Peyer's patch (tissue), 4 donors: ENCODE data around the gene MT1HL1.

Experiments used
- POLR2A ChIP-seq, 2 donors: fragments of 450-650 bp; IDR thresholded peaks; one replicate each; pipeline ENCODE4 v1.5.1; 2017; ENCODE audit warnings: antibody characterized with exemption in 2 of 2, mild to moderate bottlenecking in 2 of 2, moderate library complexity in 2 of 2
- TF ChIP-seq, protein P1 (sequence below), 6 experiments: fragments of 450-650 bp in 4 of 6; fragments of 200-600 bp in 2 of 6; sonication (generic) in 1 of 6; IDR thresholded peaks; one replicate each; pipeline ENCODE4 v1.5.1; 2017 to 2019; ENCODE audit warnings: antibody characterized with exemption in 6 of 6, mild to moderate bottlenecking in 3 of 6, moderate library complexity in 1 of 6

DNA sequence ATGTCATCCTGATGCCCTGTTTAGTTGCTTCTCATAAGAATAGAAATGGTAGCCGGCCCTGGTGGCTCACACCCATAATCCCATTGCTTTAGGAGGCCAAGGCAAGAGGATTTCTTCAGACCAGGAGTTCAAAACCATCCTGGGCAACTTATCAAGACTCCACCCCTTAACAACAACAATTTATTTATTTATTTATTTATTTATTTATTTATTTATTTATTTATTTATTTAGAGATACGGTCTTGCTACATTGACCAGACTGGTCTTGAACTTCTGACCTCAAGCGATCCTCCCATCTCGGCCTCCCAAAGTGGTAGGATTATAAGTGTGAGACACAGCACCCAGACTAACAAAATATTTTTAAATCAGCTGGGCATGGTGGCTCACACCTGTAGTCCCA, 4.0 kb downstream of the MT1HL1 start:
- TF ChIP-seq, protein P1, sequence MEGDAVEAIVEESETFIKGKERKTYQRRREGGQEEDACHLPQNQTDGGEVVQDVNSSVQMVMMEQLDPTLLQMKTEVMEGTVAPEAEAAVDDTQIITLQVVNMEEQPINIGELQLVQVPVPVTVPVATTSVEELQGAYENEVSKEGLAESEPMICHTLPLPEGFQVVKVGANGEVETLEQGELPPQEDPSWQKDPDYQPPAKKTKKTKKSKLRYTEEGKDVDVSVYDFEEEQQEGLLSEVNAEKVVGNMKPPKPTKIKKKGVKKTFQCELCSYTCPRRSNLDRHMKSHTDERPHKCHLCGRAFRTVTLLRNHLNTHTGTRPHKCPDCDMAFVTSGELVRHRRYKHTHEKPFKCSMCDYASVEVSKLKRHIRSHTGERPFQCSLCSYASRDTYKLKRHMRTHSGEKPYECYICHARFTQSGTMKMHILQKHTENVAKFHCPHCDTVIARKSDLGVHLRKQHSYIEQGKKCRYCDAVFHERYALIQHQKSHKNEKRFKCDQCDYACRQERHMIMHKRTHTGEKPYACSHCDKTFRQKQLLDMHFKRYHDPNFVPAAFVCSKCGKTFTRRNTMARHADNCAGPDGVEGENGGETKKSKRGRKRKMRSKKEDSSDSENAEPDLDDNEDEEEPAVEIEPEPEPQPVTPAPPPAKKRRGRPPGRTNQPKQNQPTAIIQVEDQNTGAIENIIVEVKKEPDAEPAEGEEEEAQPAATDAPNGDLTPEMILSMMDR (IDR thresholded peaks at IDR 0.05): no peak
- no peak for TF ChIP-seq POLR2A (IDR thresholded peaks at IDR 0.05)
